Measurements from ENCODE around the gene NSMCE1. TPM values are rescaled to one million over a fixed set of nuclear protein-coding genes. Genes with fewer than 3 reads are reported as not detected.

NSMCE1 gene
- total and polyA plus RNA-seq, 2 of the 8 experiments (the other 6 are each of a cell fraction or from before 2014, with no cell fraction given), result 8.1 to 16.6 TPM

GRCh38 chr16:27197004-27197403 is 71.6 kb downstream of the NSMCE1 start:
- FAIRE-seq, result no peak
- TF ChIP-seq RXRA (IDR thresholded peaks at IDR 0.05; ENCODE audit: insufficient read depth, low read depth, low read length) (no peak), CEBPB (IDR thresholded peaks at IDR 0.05; ENCODE audit: low read depth, low read length) (no peak), EZH2 (IDR thresholded peaks at IDR 0.05; ENCODE audit: low read depth, low read length, severe bottlenecking) (no peak), TCF12 (IDR thresholded peaks at IDR 0.05; ENCODE audit: low read depth, low read length) (no peak), SRF (IDR thresholded peaks at IDR 0.05; ENCODE audit: low read depth, low read length) (no peak), CREB1 (IDR thresholded peaks at IDR 0.05) (no peak)
- 80% methylated on average over 4 of the region's 4 CpGs; no CpG with 5 or more reads in 1 of the 2 experiments for WGBS, 2 experiments (ENCODE audit: extremely low coverage in 1 of 2, insufficient coverage in 1 of 2, insufficient read length in 1 of 2, insufficient replicate concordance in 2 of 2, low coverage in 1 of 2, low lambda C conversion rate in 2 of 2, missing lambda C conversion rate in 1 of 2)

More at GRCh38 chr16:27197004-27197403, 71.6 kb downstream of the NSMCE1 start:
- Histone ChIP-seq H3K4me2 (ENCODE audit: insufficient read depth in 1 of 2, low read depth in 2 of 2, low read length in 2 of 2) (no peak overlapping the region), H2BK5ac (ENCODE audit: low read depth, low read length) (no peak overlapping the region), H3K79me2 (ENCODE audit: control insufficient read depth in 1 of 2, insufficient read depth in 2 of 2, low read length in 2 of 2) (no peaks in the 10 kb centered on the region), H4K91ac (replicated peaks; ENCODE audit: insufficient read length, low read length) (no peak overlapping the region), H3K9me3 (ENCODE audit: insufficient read depth in 2 of 2, low read depth in 1 of 2, low read length in 1 of 2) (no peaks in the 10 kb centered on the region), H3K79me1 (ENCODE audit: low read depth, low read length) (no peaks in the 10 kb centered on the region), H2BK12ac (ENCODE audit: low read depth, low read length) (no peak overlapping the region), H3K4me3 (ENCODE audit: extremely low read depth in 1 of 4, insufficient read depth in 2 of 4, low read depth in 3 of 4, low read length in 4 of 4) (no peak overlapping the region), H4K20me1 (replicated peaks in 1 of 2; ENCODE audit: control insufficient read depth in 1 of 2, insufficient read depth in 2 of 2, low read length in 2 of 2) (no peaks in the 10 kb centered on the region), H2BK20ac (ENCODE audit: low read length) (no peak overlapping the region), H2BK15ac (ENCODE audit: low read length) (no peak overlapping the region), H3K18ac (ENCODE audit: extremely low read depth, low read length) (no peak overlapping the region), H4K5ac (ENCODE audit: insufficient read length, low read depth, low read length) (no peak overlapping the region), H3K9ac (replicated peaks in 1 of 4; ENCODE audit: extremely low read depth in 1 of 4, low read depth in 3 of 4, low read length in 3 of 4) (no peak overlapping the region), H3K56ac (replicated peaks; ENCODE audit: insufficient read length, low read depth, low read length) (no peak overlapping the region), H3K23me2 (ENCODE audit: low read depth, low read length) (no peaks in the 10 kb centered on the region), H4K8ac (ENCODE audit: extremely low read depth, insufficient read depth, low read length) (no peak overlapping the region), H3K23ac (ENCODE audit: insufficient read length) (no peak overlapping the region), H3K4me1 (replicated peaks in 1 of 4; ENCODE audit: control insufficient read depth in 3 of 4, insufficient read depth in 4 of 4, low read length in 3 of 4) (peaks cover 0 to 4% (median 0%) of the 10 kb centered on the region in 4 experiments; a peak in 1 of 7 replicates), H3K36me3 (ENCODE audit: control insufficient read depth in 2 of 4, insufficient read depth in 4 of 4, low read length in 3 of 4) (no peaks in the 10 kb centered on the region), H3K27ac (ENCODE audit: low read depth, low read length) (no peak overlapping the region), H3K27me3 (replicated peaks in 1 of 4; ENCODE audit: control insufficient read depth in 3 of 4, extremely low read depth in 1 of 4, insufficient read depth in 3 of 4, low read length in 3 of 4) (no peaks in the 10 kb centered on the region), H2AFZ (ENCODE audit: low read length) (no peak overlapping the region), H3K14ac (ENCODE audit: insufficient read length) (no peak overlapping the region), H2AK5ac (ENCODE audit: low read depth, low read length) (no peak overlapping the region), H2BK120ac (replicated peaks; ENCODE audit: low read depth, low read length) (no peak overlapping the region), H3K4ac (replicated peaks; ENCODE audit: insufficient read length, low read depth, low read length) (no peak overlapping the region)
- ChIA-PET POLR2A (ENCODE audit: partially characterized antibody) (no interaction called here), CTCF (ENCODE audit: partially characterized antibody) (interaction anchor here (1.6 kb wide), 1 partner anchor 16 kb away, joined by 5 read pairs; no protein-coding TSS in a partner anchor)
- DNase-seq (ENCODE audit: low read depth in 1 of 2, low spot score in 2 of 2), result no peak

Measured in H1 (cell line).